K562 (cell line): Measurements from ENCODE around the gene GPRIN2. TPM values are rescaled to one million over a fixed set of nuclear protein-coding genes. Genes with fewer than 3 reads are reported as not detected.
A peak's percentile ranks its signal among the peaks of the same experiment; 100 is the strongest.

Source experiments
- ASH1L ChIP-seq: fragments of 450-650 bp; IDR thresholded peaks from 2 replicates; pipeline ENCODE4 v1.6.1; 2018; ENCODE audit warnings: borderline replicate concordance, mild to moderate bottlenecking, low read depth; ENCODE audit not compliant: partially characterized antibody
- CTBP1 ChIP-seq: fragments of 450-650 bp; IDR thresholded peaks from 2 replicates; pipeline ENCODE4 v1.6.1; 2016; ENCODE audit warnings: borderline replicate concordance
- HDAC2 ChIP-seq: fragments of 450-650 bp; IDR thresholded peaks from 2 replicates; pipeline ENCODE4 v1.6.1; 2016; ENCODE audit warnings: mild to moderate bottlenecking
- MBD1 ChIP-seq: fragments of 250-450 bp; sonication (Bioruptor Pico); IDR thresholded peaks from 2 replicates; pipeline ENCODE4 v1.8.0; 2022; ENCODE audit warnings: inconsistent platforms
- MBD2 ChIP-seq: sonication (generic); IDR thresholded peaks from 2 replicates; pipeline ENCODE4 v1.6.1; 2016; ENCODE audit warnings: low read depth, borderline replicate concordance
- MEIS2 ChIP-seq: fragments of 450-650 bp; IDR thresholded peaks from 2 replicates; pipeline ENCODE4 v1.6.1; 2014; ENCODE audit warnings: mild to moderate bottlenecking; ENCODE audit not compliant: partially characterized antibody
- OTX1 ChIP-seq: fragments of 450-650 bp; formaldehyde crosslinking; IDR thresholded peaks from 2 replicates; pipeline ENCODE4 v1.4.0; 2022; ENCODE audit warnings: mild to moderate bottlenecking
- PCBP1 ChIP-seq: fragments of 200-400 bp; formaldehyde crosslinking; IDR thresholded peaks from 2 replicates; pipeline ENCODE4 v1.6.1; 2018; ENCODE audit warnings: mild to moderate bottlenecking, low read depth, low read length; ENCODE audit not compliant: poor library complexity, severe bottlenecking
- PHF8 ChIP-seq: fragments of 200-600 bp; sonication (generic); IDR thresholded peaks from 2 replicates; pipeline ENCODE4 v1.6.1; 2012; ENCODE audit warnings: mixed run types, mild to moderate bottlenecking, inconsistent platforms, low read length, moderate library complexity, borderline replicate concordance
- PRMT5 ChIP-seq: sonication (generic); formaldehyde crosslinking; IDR thresholded peaks from 2 replicates; pipeline ENCODE4 v1.5.0; 2020; ENCODE audit warnings: missing genetic modification reagents
- RFX7 ChIP-seq: fragments of 250-450 bp; sonication (Bioruptor Pico); IDR thresholded peaks from 2 replicates; pipeline ENCODE4 v1.5.1; 2021; ENCODE audit warnings: mild to moderate bottlenecking
- SMAD1 ChIP-seq: fragments of 150-350 bp; IDR thresholded peaks from 2 replicates; pipeline ENCODE4 v1.6.1; 2014; ENCODE audit warnings: low read length, low read depth; ENCODE audit not compliant: partially characterized antibody
- SMAD2 ChIP-seq: fragments of 150-350 bp; IDR thresholded peaks from 2 replicates; pipeline ENCODE4 v1.6.1; 2014; ENCODE audit warnings: low read depth, mild to moderate bottlenecking, low read length
- STAT5B ChIP-seq: fragments of 250-450 bp; sonication (Bioruptor Pico); IDR thresholded peaks from 2 replicates; pipeline ENCODE4 v1.8.0; 2021; ENCODE audit warnings: mild to moderate bottlenecking, inconsistent platforms
- polyA plus RNA-seq, 8 experiments: library from polyadenylated mRNA; depleted of rRNA in 4 of 8; stranded (reverse) in 5 of 8; unstranded in 3 of 8; fragments of >200 nt; fragmentation: Nextera tagmentation in 2 of 8; fragmentation: Illumina TruSeq in 1 of 8; extraction: Ambion mirVana in 2 of 8; extraction: Trizol in 1 of 8; gene quantifications; 2 replicates each; pipeline versions ENCODE4 v1.2.1 to v1.2.3, GENCODE V29; 2011 to 2014; ENCODE audit warnings: inconsistent platforms in 1 of 8, missing spikeins in 1 of 8
- total RNA-seq, 7 experiments: library from RNA; depleted of rRNA in 6 of 7; stranded (reverse); fragments of >200 nt in 6 of 7; fragmentation: Illumina TruSeq in 2 of 7; extraction: Trizol in 2 of 7; gene quantifications; 2 replicates each; pipeline versions ENCODE4 v1.2.1 to v1.2.3, GENCODE V29; 2011 to 2021; ENCODE audit warnings: low replicate concordance in 1 of 7
- TF ChIP-seq, protein P1 (sequence below), 2 experiments: fragments of 450-650 bp in 1 of 2; IDR thresholded peaks; 2 replicates each; pipeline ENCODE4 v1.6.1; 2011 to 2017; ENCODE audit warnings: low read depth in 2 of 2, antibody characterized with exemption in 1 of 2, borderline replicate concordance in 1 of 2, low read length in 1 of 2, mild to moderate bottlenecking in 1 of 2, mixed read lengths in 1 of 2; ENCODE audit not compliant: control insufficient read depth in 1 of 2
- TF ChIP-seq, protein P2 (sequence below): fragments of 250-450 bp; sonication (Bioruptor Pico); IDR thresholded peaks from 2 replicates; pipeline ENCODE4 v1.5.0; 2022; ENCODE audit warnings: mild to moderate bottlenecking
- TF ChIP-seq, protein P3 (sequence below): fragments of 250-450 bp; sonication (Bioruptor Pico); IDR thresholded peaks from 2 replicates; pipeline ENCODE4 v1.8.0; 2021; ENCODE audit warnings: mild to moderate bottlenecking, moderate library complexity
- TF ChIP-seq, protein P4 (sequence below): fragments of 250-450 bp; sonication (Bioruptor Pico); IDR thresholded peaks from 2 replicates; pipeline ENCODE4 v1.8.0; 2021; ENCODE audit warnings: borderline replicate concordance, mild to moderate bottlenecking, moderate library complexity; ENCODE audit not compliant: poor library complexity, severe bottlenecking

Gene GPRIN2
- total and polyA plus RNA-seq, 9 of the 15 experiments (the other 6 are each of a cell fraction or from before 2014, with no cell fraction given), result not detected

- TF ChIP-seq MBD2, result no peak
- peak; percentile 96 for TF ChIP-seq CTBP1
- no peak for TF ChIP-seq SMAD2
- TF ChIP-seq, protein P1, sequence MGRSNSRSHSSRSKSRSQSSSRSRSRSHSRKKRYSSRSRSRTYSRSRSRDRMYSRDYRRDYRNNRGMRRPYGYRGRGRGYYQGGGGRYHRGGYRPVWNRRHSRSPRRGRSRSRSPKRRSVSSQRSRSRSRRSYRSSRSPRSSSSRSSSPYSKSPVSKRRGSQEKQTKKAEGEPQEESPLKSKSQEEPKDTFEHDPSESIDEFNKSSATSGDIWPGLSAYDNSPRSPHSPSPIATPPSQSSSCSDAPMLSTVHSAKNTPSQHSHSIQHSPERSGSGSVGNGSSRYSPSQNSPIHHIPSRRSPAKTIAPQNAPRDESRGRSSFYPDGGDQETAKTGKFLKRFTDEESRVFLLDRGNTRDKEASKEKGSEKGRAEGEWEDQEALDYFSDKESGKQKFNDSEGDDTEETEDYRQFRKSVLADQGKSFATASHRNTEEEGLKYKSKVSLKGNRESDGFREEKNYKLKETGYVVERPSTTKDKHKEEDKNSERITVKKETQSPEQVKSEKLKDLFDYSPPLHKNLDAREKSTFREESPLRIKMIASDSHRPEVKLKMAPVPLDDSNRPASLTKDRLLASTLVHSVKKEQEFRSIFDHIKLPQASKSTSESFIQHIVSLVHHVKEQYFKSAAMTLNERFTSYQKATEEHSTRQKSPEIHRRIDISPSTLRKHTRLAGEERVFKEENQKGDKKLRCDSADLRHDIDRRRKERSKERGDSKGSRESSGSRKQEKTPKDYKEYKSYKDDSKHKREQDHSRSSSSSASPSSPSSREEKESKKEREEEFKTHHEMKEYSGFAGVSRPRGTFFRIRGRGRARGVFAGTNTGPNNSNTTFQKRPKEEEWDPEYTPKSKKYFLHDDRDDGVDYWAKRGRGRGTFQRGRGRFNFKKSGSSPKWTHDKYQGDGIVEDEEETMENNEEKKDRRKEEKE (IDR thresholded peaks at IDR 0.05; ENCODE audit: borderline replicate concordance in 1 of 2, control insufficient read depth in 1 of 2, low read depth in 2 of 2, low read length in 1 of 2), result no peak
- no peak for TF ChIP-seq HDAC2
- TF ChIP-seq STAT5B (CRISPR knock-in tag), result no peak
- TF ChIP-seq PHF8, result no peak
- TF ChIP-seq ASH1L, result no peak
- TF ChIP-seq RFX7, result no peak
- TF ChIP-seq, protein P2, sequence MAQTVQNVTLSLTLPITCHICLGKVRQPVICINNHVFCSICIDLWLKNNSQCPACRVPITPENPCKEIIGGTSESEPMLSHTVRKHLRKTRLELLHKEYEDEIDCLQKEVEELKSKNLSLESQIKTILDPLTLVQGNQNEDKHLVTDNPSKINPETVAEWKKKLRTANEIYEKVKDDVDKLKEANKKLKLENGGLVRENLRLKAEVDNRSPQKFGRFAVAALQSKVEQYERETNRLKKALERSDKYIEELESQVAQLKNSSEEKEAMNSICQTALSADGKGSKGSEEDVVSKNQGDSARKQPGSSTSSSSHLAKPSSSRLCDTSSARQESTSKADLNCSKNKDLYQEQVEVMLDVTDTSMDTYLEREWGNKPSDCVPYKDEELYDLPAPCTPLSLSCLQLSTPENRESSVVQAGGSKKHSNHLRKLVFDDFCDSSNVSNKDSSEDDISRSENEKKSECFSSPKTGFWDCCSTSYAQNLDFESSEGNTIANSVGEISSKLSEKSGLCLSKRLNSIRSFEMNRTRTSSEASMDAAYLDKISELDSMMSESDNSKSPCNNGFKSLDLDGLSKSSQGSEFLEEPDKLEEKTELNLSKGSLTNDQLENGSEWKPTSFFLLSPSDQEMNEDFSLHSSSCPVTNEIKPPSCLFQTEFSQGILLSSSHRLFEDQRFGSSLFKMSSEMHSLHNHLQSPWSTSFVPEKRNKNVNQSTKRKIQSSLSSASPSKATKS, result no peak
- TF ChIP-seq, protein P3, sequence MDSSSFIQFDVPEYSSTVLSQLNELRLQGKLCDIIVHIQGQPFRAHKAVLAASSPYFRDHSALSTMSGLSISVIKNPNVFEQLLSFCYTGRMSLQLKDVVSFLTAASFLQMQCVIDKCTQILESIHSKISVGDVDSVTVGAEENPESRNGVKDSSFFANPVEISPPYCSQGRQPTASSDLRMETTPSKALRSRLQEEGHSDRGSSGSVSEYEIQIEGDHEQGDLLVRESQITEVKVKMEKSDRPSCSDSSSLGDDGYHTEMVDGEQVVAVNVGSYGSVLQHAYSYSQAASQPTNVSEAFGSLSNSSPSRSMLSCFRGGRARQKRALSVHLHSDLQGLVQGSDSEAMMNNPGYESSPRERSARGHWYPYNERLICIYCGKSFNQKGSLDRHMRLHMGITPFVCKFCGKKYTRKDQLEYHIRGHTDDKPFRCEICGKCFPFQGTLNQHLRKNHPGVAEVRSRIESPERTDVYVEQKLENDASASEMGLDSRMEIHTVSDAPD, result no peak
- TF ChIP-seq MBD1 (CRISPR knock-in tag), result no peak
- no peak for TF ChIP-seq PCBP1
- TF ChIP-seq, protein P4, sequence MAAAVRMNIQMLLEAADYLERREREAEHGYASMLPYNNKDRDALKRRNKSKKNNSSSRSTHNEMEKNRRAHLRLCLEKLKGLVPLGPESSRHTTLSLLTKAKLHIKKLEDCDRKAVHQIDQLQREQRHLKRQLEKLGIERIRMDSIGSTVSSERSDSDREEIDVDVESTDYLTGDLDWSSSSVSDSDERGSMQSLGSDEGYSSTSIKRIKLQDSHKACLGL (CRISPR knock-in tag), result no peak
- TF ChIP-seq MEIS2, result peak; percentile 75
- no peak for TF ChIP-seq SMAD1
- TF ChIP-seq OTX1, result peak; percentile 62; the same call in 1 of the 2 replicates
- no peak for TF ChIP-seq PRMT5 (CRISPR knock-in tag)
Observed at GRCh38 chr10:46550795-46551700, 5.4 kb downstream of the GPRIN2 start (continued).
